Right cardiac atrium (tissue), 5 donors: Measurements from ENCODE around the gene INTS1. TPM values are rescaled to one million over a fixed set of nuclear protein-coding genes. Genes with fewer than 3 reads are reported as not detected.

Experiments
- ATAC-seq, 2 donors: fragments of 200-7000 bp; cut with Tn5 transposase; one replicate each; pipeline versions ENCODE4 v1.8.0 to v1.9.1; 2020; ENCODE audit warnings: moderate library complexity in 2 of 2, mild to moderate bottlenecking in 1 of 2
- DNase-seq, 3 donors: peaks; one replicate each; pipeline ENCODE4 v3.0.0-alpha.2; 2020
- H3K27ac ChIP-seq: one replicate; pipeline ENCODE4 v1.5.1; 2013; ENCODE audit warnings: mild to moderate bottlenecking, low read length, control low read depth, moderate library complexity
- H3K27me3 ChIP-seq: one replicate; pipeline ENCODE4 v1.6.1; 2013; ENCODE audit not compliant: control insufficient read depth, insufficient read depth
- H3K4me1 ChIP-seq: one replicate; pipeline ENCODE4 v1.6.1; 2013; ENCODE audit warnings: low read length; ENCODE audit not compliant: control insufficient read depth, insufficient read depth
- H3K4me3 ChIP-seq: one replicate; pipeline ENCODE4 v1.5.1; 2013; ENCODE audit warnings: low read length, control low read depth
- H3K9me3 ChIP-seq: one replicate; pipeline ENCODE4 v1.6.1; 2013; ENCODE audit warnings: low read length; ENCODE audit not compliant: control insufficient read depth
- whole genome bisulfite sequencing: extraction: QIAGEN DNeasy Blood & Tissue Kit; methylation state at CpG from one replicate; pipeline ENCODE4 v1.1.7; 2013; 5-methylcytosine and 5-hydroxymethylcytosine counted together
- intact Hi-C, 4 donors: fragments of 100-400 bp; cut with DNase I; formaldehyde crosslinking; loops; one replicate each; pipeline versions ENCODE4 v1.11.0 to v1.14.0; 2022 to 2023
- long read RNA-seq, 4 donors: library from polyadenylated mRNA; unstranded; transcript quantifications; one replicate each; pipeline ENCODE4 v2.0.0, GENCODE V29; 2020 to 2021
- polyA plus RNA-seq: library from polyadenylated mRNA; stranded (reverse); fragments of 200-250 nt; gene quantifications from one replicate; pipeline ENCODE4 v1.2.3, GENCODE V29; 2013
- total RNA-seq, 4 donors: library from RNA; stranded (reverse); fragmentation: NEBNext Ultra II Directional; extraction: Animal tissue kit (Norgen Biotek cat#: 25700); gene quantifications; one replicate each; pipeline ENCODE4 v1.2.1, GENCODE V29; 2021
- donor health status: healthy with polysubstance abuse.
- donor health status: DM: no; HTN: yes; CAD: no.
- donor health status: DM: no; HTN: no; CAD: no.
- donor health status: DM: no; HTN: yes; CAD: no; lungs with severe emphysema.
- donor health status: DM: yes; HTN: yes; CAD: no.

The INTS1 gene, protein sequence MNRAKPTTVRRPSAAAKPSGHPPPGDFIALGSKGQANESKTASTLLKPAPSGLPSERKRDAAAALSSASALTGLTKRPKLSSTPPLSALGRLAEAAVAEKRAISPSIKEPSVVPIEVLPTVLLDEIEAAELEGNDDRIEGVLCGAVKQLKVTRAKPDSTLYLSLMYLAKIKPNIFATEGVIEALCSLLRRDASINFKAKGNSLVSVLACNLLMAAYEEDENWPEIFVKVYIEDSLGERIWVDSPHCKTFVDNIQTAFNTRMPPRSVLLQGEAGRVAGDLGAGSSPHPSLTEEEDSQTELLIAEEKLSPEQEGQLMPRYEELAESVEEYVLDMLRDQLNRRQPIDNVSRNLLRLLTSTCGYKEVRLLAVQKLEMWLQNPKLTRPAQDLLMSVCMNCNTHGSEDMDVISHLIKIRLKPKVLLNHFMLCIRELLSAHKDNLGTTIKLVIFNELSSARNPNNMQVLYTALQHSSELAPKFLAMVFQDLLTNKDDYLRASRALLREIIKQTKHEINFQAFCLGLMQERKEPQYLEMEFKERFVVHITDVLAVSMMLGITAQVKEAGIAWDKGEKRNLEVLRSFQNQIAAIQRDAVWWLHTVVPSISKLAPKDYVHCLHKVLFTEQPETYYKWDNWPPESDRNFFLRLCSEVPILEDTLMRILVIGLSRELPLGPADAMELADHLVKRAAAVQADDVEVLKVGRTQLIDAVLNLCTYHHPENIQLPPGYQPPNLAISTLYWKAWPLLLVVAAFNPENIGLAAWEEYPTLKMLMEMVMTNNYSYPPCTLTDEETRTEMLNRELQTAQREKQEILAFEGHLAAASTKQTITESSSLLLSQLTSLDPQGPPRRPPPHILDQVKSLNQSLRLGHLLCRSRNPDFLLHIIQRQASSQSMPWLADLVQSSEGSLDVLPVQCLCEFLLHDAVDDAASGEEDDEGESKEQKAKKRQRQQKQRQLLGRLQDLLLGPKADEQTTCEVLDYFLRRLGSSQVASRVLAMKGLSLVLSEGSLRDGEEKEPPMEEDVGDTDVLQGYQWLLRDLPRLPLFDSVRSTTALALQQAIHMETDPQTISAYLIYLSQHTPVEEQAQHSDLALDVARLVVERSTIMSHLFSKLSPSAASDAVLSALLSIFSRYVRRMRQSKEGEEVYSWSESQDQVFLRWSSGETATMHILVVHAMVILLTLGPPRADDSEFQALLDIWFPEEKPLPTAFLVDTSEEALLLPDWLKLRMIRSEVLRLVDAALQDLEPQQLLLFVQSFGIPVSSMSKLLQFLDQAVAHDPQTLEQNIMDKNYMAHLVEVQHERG (N-terminal part only)
- total RNA-seq (10 to 100 TPM; 30.6 to 48.3 (median 46.3) TPM), polyA plus RNA-seq (39.0 TPM)
- long read RNA-seq, donor 1, full-length matches to known transcripts = 4 of 119 reads
- long read RNA-seq, donor 1, partial matches to known transcripts = 106 of 119 reads
- long read RNA-seq, donor 1, other reads (novel, unspliced or antisense) = 9 of 119 reads
- long read RNA-seq, donor 2, full-length matches to known transcripts = 1 of 33 reads
- long read RNA-seq, donor 2, partial matches to known transcripts = 23 of 33 reads
- long read RNA-seq, donor 2, other reads (novel, unspliced or antisense) = 9 of 33 reads
- long read RNA-seq, donor 3, partial matches to known transcripts = 175 of 200 reads
- long read RNA-seq, donor 3, other reads (novel, unspliced or antisense) = 25 of 200 reads
- long read RNA-seq, donor 4, full-length matches to known transcripts = 16 of 63 reads
- long read RNA-seq, donor 4, partial matches to known transcripts = 39 of 63 reads
- long read RNA-seq, donor 4, other reads (novel, unspliced or antisense) = 8 of 63 reads

DNA sequence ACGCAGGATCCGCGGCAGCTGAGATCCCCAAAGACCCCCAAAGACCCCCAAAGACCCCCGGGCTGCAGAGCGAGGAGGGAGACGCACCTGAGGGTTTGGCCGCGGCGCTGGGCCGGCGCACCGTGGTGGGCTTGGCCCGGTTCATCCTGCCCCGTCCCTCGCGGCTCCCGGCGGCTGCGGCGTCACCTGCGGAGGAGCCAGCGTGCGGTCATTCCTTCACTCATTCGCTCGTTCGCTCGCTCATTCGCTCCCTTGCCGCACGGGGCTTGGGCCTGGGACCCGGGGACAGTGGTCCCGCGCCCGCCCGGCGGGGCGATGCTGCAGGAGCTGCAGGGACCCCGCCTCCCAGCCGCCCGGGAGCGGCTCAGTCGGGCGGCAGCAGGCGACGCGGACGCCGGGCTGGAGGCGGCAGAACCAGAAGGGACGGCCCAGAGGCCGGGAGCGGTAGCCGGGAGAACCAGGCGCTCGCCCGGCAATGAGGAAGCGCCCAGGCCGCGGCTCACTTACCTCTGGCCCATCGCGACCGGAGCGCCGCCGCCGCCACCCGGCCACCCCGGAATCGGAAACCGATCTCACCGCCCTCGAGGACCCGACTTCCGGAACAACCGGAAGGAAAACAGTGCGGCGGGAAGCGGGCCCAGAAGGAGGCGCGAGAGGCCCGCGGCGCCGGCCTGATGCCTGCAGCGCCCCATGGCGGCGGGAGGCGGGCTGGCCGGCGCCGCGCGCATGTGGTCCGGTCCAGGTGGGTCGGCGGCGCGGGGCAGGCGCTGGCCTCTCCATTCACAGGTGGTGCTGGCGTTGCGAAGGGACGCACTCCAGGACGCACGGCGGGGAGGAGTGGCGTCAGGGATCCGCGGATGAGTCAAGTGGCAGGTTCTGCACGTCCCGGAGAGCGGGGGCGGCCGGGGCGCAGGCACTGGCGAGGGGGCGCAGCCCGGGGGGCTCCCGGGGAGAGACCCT lies at the start of gene INTS1:
Gene INTS1, minus strand, starts transcription at position 574 of the 960 bp plus-strand sequence. Its CDS starts 429 bp downstream, at position 145.
- H3K27ac ChIP-seq = no peak within 1 kb of the TSS
- ATAC-seq = peak; percentile 89 to 94

GRCh38 chr7:1553512-1554210 lies 49.5 kb upstream of the INTS1 start:
- intact Hi-C loops = no loop called here
- Histone ChIP-seq H3K27ac (no peak overlapping the region), H3K4me1 (no peaks in the 10 kb centered on the region), H3K27me3 (no peaks in the 10 kb centered on the region), H3K4me3 (no peak overlapping the region), H3K9me3 (no peaks in the 10 kb centered on the region)
- DNase-seq = no peak
- WGBS = 77% methylated on average over 28 of the region's 28 CpGs
- no peak for ATAC-seq

More for the DNA sequence above, at the start of gene INTS1:
- under 1% methylated on average over 118 of the region's 118 CpGs for WGBS
- H3K4me3 ChIP-seq = peak within 1 kb of the TSS; percentile 74
- intact Hi-C loops = loop anchor here in 1 of 4 donors (10.0 kb wide), 1 partner anchor 61 kb away; no protein-coding TSS in a partner anchor
- no peaks in the 10 kb centered on the region for H3K9me3 ChIP-seq
- DNase-seq = peak; percentile 92 to 96 (median 96)
- H3K27me3 ChIP-seq = no peaks in the 10 kb centered on the region
- H3K4me1 ChIP-seq = peaks cover 7% of the 10 kb centered on the region

DNA sequence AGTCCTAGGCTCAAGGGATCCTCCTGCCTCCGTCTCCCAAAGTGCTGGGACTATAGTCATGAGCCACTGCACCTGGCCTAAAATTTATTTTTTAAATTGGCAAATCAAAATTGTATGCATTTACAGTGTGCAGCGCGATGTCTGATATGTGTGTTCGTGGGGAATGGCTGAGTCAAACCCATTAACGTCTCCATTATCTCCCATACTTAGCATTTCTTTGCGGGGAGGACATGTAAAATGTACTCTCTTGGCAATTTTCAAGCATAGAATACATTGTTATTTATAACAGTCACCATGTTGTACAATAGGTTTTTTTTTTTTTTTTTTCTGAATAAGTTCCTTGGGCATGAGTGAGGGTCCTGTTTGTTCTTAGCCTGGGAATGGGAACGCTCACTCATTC lies 48.0 kb upstream of the INTS1 start:
- intact Hi-C loops = no loop called here
- H3K4me1 ChIP-seq = no peaks in the 10 kb centered on the region
- no peak overlapping the region for H3K4me3 ChIP-seq
- no peaks in the 10 kb centered on the region for H3K9me3 ChIP-seq
- 68% methylated on average over 7 of the region's 7 CpGs for WGBS
- DNase-seq (no peak), ATAC-seq (no peak)
- no peaks in the 10 kb centered on the region for H3K27me3 ChIP-seq
- H3K27ac ChIP-seq = no peak overlapping the region

GRCh38 chr7:1550846-1551155 lies 46.6 kb upstream of the INTS1 start:
- no peak overlapping the region for H3K4me3 ChIP-seq
- intact Hi-C loops = no loop called here
- DNase-seq = no peak
- H3K4me1 ChIP-seq = no peaks in the 10 kb centered on the region
- no peaks in the 10 kb centered on the region for H3K27me3 ChIP-seq
- 90% methylated on average over 17 of the region's 17 CpGs for WGBS
- H3K27ac ChIP-seq = no peak overlapping the region
- ATAC-seq = no peak
- H3K9me3 ChIP-seq = no peaks in the 10 kb centered on the region

DNA sequence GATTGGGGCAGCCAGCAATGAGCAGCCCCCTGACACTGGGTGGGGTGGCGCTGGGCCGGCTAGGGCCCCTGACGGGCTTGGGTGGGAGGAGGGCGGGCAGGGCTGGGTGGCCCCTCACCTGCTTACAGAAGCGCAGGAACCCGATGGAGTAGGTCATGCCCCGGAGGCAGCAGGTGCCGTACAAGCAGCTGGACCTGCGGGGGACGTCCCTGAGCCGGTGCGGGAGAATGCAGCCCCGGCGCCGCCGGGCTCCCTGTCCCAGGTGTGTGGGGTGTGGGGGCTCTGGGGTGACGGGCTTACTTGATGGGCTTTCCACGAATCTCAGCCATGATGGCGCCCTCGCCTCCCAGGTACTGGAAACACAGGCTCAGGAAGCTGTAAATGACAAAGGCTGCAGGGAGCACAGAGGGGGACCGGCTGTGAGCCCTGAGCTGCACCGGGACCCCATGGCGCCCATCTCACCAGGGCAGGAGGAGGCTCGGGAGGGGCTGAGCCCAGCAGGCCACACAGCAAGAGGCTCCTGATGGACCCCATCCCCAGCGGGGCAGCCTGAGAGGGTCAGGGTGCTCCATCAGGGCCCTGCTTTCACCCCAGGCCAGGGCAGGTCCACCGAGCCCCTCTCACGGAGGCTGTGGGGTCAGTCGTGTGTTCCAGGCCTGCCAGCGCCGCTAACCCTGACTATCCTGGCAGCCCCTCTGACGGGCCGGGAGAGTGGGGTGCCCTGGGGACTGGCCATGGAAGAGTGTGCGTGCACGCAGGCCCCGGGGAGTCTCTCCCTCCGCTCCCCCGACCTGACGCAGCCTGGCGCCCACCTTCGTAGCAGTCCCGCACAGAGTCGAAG lies 46.0 kb upstream of the INTS1 start:
- Histone ChIP-seq H3K4me3 (no peak overlapping the region), H3K27ac (no peak overlapping the region), H3K9me3 (no peaks in the 10 kb centered on the region), H3K4me1 (no peaks in the 10 kb centered on the region), H3K27me3 (no peaks in the 10 kb centered on the region)
- peak in 2 of 3 donors; percentile 50 to 56 for DNase-seq
- 86% methylated on average over 42 of the region's 42 CpGs for WGBS
- ATAC-seq = no peak
- intact Hi-C loops = no loop called here

GRCh38 chr7:1549357-1550004 lies 45.3 kb upstream of the INTS1 start:
- Histone ChIP-seq H3K4me3 (no peak overlapping the region), H3K9me3 (no peaks in the 10 kb centered on the region), H3K27me3 (no peaks in the 10 kb centered on the region), H3K4me1 (no peaks in the 10 kb centered on the region), H3K27ac (no peak overlapping the region)
- WGBS = 83% methylated on average over 27 of the region's 27 CpGs
- intact Hi-C loops = no loop called here
- ATAC-seq (no peak), DNase-seq (peak in 2 of 3 donors; percentile 47 to 61)

GRCh38 chr7:1548944-1549343 lies 44.8 kb upstream of the INTS1 start:
- ATAC-seq = no peak
- H3K27ac ChIP-seq = no peak overlapping the region
- intact Hi-C loops = no loop called here
- WGBS = 83% methylated on average over 14 of the region's 14 CpGs
- no peaks in the 10 kb centered on the region for H3K27me3 ChIP-seq
- H3K4me1 ChIP-seq = no peaks in the 10 kb centered on the region
- no peak overlapping the region for H3K4me3 ChIP-seq
- no peak for DNase-seq
- no peaks in the 10 kb centered on the region for H3K9me3 ChIP-seq

- peak in 2 of 3 donors; percentile 25 to 36 for DNase-seq
- 70% methylated on average over 17 of the region's 17 CpGs for WGBS
- Histone ChIP-seq H3K4me3 (no peak overlapping the region), H3K27ac (no peak overlapping the region), H3K4me1 (no peaks in the 10 kb centered on the region), H3K9me3 (no peaks in the 10 kb centered on the region), H3K27me3 (no peaks in the 10 kb centered on the region)
- ATAC-seq = no peak
- intact Hi-C loops = no loop called here
These were observed 44.2 kb upstream of the INTS1 start for GRCh38 chr7:1548438-1548831.
